ENCODE data around the gene NUF2.

NUF2 gene

DNA sequence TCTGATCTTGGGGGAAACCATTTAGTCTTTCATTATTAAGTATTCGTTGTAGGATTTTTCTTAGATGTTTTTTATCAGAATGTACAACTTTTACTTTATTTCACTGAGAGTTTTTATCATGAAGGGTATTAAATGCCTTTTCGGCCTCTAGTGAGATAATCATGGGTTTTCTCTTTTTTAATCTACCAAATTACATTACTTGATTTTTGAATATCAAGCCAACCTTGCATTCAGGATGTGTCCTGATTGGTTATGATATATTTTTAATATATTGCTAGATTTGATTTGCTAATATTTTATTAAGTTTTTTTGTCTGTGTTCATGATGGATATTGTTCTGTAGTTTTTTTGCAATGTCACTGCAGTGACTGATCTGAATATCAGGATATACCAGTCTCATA is 9.4 kb downstream of the NUF2 start:
- DNase-seq (ENCODE audit: low spot score), result no peak
- Histone ChIP-seq H2BK15ac (ENCODE audit: low read length) (no peak overlapping the region), H3K4me2 (ENCODE audit: insufficient read depth, low read length, poor library complexity, severe bottlenecking) (no peak overlapping the region), H3K79me1 (ENCODE audit: low read depth, low read length) (no peaks in the 10 kb centered on the region), H2AFZ (ENCODE audit: low read length) (no peak overlapping the region), H3K27me3 (ENCODE audit: control insufficient read depth in 3 of 3, insufficient read depth in 3 of 3, low read depth in 1 of 3, low read length in 3 of 3) (no peaks in the 10 kb centered on the region), H2BK120ac (ENCODE audit: low read depth, low read length) (no peak overlapping the region), H3K9ac (ENCODE audit: low read depth, low read length, poor library complexity) (no peak overlapping the region), H4K8ac (ENCODE audit: low read depth, low read length) (no peak overlapping the region), H3K18ac (ENCODE audit: low read length) (no peak overlapping the region), H4K91ac (ENCODE audit: low read depth, low read length, poor library complexity) (no peak overlapping the region), H3K14ac (ENCODE audit: low read length) (no peak overlapping the region), H2BK12ac (ENCODE audit: low read length) (no peak overlapping the region), H3K36me3 (replicated peaks in 1 of 2; ENCODE audit: control insufficient read depth in 2 of 2, insufficient read depth in 2 of 2, low read length in 2 of 2) (peaks cover 11 to 98% of the 10 kb centered on the region in 2 donors), H3K23ac (ENCODE audit: low read depth, low read length, poor library complexity) (no peak overlapping the region), H3K9me3 (replicated peaks in 1 of 2; ENCODE audit: control insufficient read depth in 2 of 2, insufficient read depth in 1 of 2, low read depth in 1 of 2, low read length in 2 of 2) (peaks cover 5 to 21% of the 10 kb centered on the region in 2 donors), H2BK5ac (ENCODE audit: low read length) (no peak overlapping the region), H2AK5ac (ENCODE audit: low read depth, low read length) (no peak overlapping the region), H3K4me3 (ENCODE audit: low read length in 2 of 2) (no peak overlapping the region), H3K27ac (replicated peaks; ENCODE audit: low read length) (no peak overlapping the region), H3K4ac (ENCODE audit: low read length) (no peak overlapping the region), H3K4me1 (ENCODE audit: control insufficient read depth in 2 of 2, insufficient read depth in 1 of 2, low read depth in 1 of 2, low read length in 2 of 2) (no peaks in the 10 kb centered on the region)
- WGBS, 2 donors (ENCODE audit: extremely low coverage in 2 of 2, insufficient read length in 2 of 2, insufficient replicate concordance in 1 of 2), result no CpG with 5 or more reads among the region's 2 CpGs

DNA sequence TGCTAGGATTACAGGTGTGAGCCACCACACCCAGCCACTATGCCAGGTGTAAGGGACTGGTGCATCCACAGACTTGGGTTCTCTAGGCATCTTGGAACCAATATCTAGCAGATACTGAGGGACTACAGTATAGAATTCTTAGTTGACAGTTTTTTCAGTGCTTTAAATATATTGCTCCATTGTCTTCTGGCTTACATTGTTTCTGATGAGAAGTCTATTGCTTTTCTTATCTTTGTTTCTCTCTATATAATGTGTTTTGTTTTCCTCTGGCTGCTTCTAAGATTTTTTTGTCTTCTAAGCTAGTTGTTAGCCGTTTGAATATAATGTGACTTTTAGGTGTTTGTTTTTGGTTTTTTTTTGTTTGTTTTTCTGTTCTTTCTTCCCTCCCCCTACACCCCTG is 13.5 kb downstream of the NUF2 start:
- no peaks in the 10 kb centered on the region for H3K4me1 ChIP-seq (ENCODE audit: control insufficient read depth in 2 of 2, insufficient read depth in 1 of 2, low read depth in 1 of 2, low read length in 2 of 2)
- H3K23ac ChIP-seq (ENCODE audit: low read depth, low read length, poor library complexity), result no peak overlapping the region
- no peak overlapping the region for H3K14ac ChIP-seq (ENCODE audit: low read length)
- no peak overlapping the region for H2BK12ac ChIP-seq (ENCODE audit: low read length)
- no peaks in the 10 kb centered on the region for H3K79me1 ChIP-seq (ENCODE audit: low read depth, low read length)
- peaks cover 0 to 18% of the 10 kb centered on the region in 2 donors for H3K9me3 ChIP-seq (replicated peaks in 1 of 2; ENCODE audit: control insufficient read depth in 2 of 2, insufficient read depth in 1 of 2, low read depth in 1 of 2, low read length in 2 of 2)
- DNase-seq (ENCODE audit: low spot score), result no peak
- H3K9ac ChIP-seq (ENCODE audit: low read depth, low read length, poor library complexity), result no peak overlapping the region
- peaks cover 7 to 98% of the 10 kb centered on the region in 2 donors for H3K36me3 ChIP-seq (replicated peaks in 1 of 2; ENCODE audit: control insufficient read depth in 2 of 2, insufficient read depth in 2 of 2, low read length in 2 of 2)
- no peaks in the 10 kb centered on the region for H3K27me3 ChIP-seq (ENCODE audit: control insufficient read depth in 3 of 3, insufficient read depth in 3 of 3, low read depth in 1 of 3, low read length in 3 of 3)
- no peak overlapping the region for H2BK120ac ChIP-seq (ENCODE audit: low read depth, low read length)
- no peak overlapping the region for H2BK5ac ChIP-seq (ENCODE audit: low read length)
- H3K27ac ChIP-seq (replicated peaks; ENCODE audit: low read length), result no peak overlapping the region
- no peak overlapping the region for H3K4me3 ChIP-seq (ENCODE audit: low read length in 2 of 2)
- no peak overlapping the region for H2BK15ac ChIP-seq (ENCODE audit: low read length)
- H3K4me2 ChIP-seq (ENCODE audit: insufficient read depth, low read length, poor library complexity, severe bottlenecking), result no peak overlapping the region
- no peak overlapping the region for H4K8ac ChIP-seq (ENCODE audit: low read depth, low read length)
- H2AK5ac ChIP-seq (ENCODE audit: low read depth, low read length), result no peak overlapping the region
- H4K91ac ChIP-seq (ENCODE audit: low read depth, low read length, poor library complexity), result no peak overlapping the region
- WGBS, 2 donors (ENCODE audit: extremely low coverage in 2 of 2, insufficient read length in 2 of 2, insufficient replicate concordance in 1 of 2), result no CpG with 5 or more reads among the region's 1 CpG
- no peak overlapping the region for H3K18ac ChIP-seq (ENCODE audit: low read length)
- no peak overlapping the region for H3K4ac ChIP-seq (ENCODE audit: low read length)
- no peak overlapping the region for H2AFZ ChIP-seq (ENCODE audit: low read length)

DNA sequence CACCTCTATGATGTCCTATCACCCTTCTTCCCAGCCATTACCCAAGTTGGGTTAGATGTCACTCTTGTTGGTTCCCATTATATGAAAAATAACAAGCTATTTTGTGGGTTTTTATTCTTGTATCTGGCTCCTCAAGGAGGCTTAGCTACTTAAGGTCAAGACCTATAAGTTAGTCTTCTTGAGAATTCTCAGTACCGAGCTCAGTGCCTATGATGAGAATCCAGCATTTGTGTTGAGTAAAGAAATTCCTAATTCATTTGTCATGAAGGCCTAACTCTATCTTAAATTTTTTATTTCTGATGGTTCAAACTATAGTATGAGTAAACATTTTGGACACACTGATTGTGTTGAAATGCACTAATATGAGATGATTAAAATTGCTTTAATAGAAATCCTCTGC is 15.9 kb downstream of the NUF2 start:
- peaks cover 7 to 95% of the 10 kb centered on the region in 2 donors for H3K36me3 ChIP-seq (replicated peaks in 1 of 2; ENCODE audit: control insufficient read depth in 2 of 2, insufficient read depth in 2 of 2, low read length in 2 of 2)
- no peak for DNase-seq (ENCODE audit: low spot score)
- H3K14ac ChIP-seq (ENCODE audit: low read length), result no peak overlapping the region
- no peak overlapping the region for H3K4ac ChIP-seq (ENCODE audit: low read length)
- no peaks in the 10 kb centered on the region for H3K27me3 ChIP-seq (ENCODE audit: control insufficient read depth in 3 of 3, insufficient read depth in 3 of 3, low read depth in 1 of 3, low read length in 3 of 3)
- no peaks in the 10 kb centered on the region for H3K4me1 ChIP-seq (ENCODE audit: control insufficient read depth in 2 of 2, insufficient read depth in 1 of 2, low read depth in 1 of 2, low read length in 2 of 2)
- no peak overlapping the region for H3K23ac ChIP-seq (ENCODE audit: low read depth, low read length, poor library complexity)
- H2AK5ac ChIP-seq (ENCODE audit: low read depth, low read length), result no peak overlapping the region
- H4K8ac ChIP-seq (ENCODE audit: low read depth, low read length), result no peak overlapping the region
- H2AFZ ChIP-seq (ENCODE audit: low read length), result no peak overlapping the region
- no peak overlapping the region for H3K18ac ChIP-seq (ENCODE audit: low read length)
- no peak overlapping the region for H2BK15ac ChIP-seq (ENCODE audit: low read length)
- no peak overlapping the region for H3K4me3 ChIP-seq (ENCODE audit: low read length in 2 of 2)
- no peak overlapping the region for H3K27ac ChIP-seq (replicated peaks; ENCODE audit: low read length)
- no peak overlapping the region for H2BK12ac ChIP-seq (ENCODE audit: low read length)
- H3K4me2 ChIP-seq (ENCODE audit: insufficient read depth, low read length, poor library complexity, severe bottlenecking), result no peak overlapping the region
- no peak overlapping the region for H4K91ac ChIP-seq (ENCODE audit: low read depth, low read length, poor library complexity)
- H3K9ac ChIP-seq (ENCODE audit: low read depth, low read length, poor library complexity), result no peak overlapping the region
- H3K79me1 ChIP-seq (ENCODE audit: low read depth, low read length), result no peaks in the 10 kb centered on the region
- no CpG with 5 or more reads among the region's 1 CpG for WGBS, 2 donors (ENCODE audit: extremely low coverage in 2 of 2, insufficient read length in 2 of 2, insufficient replicate concordance in 1 of 2)
- H2BK120ac ChIP-seq (ENCODE audit: low read depth, low read length), result no peak overlapping the region
- H3K9me3 ChIP-seq (replicated peaks in 1 of 2; ENCODE audit: control insufficient read depth in 2 of 2, insufficient read depth in 1 of 2, low read depth in 1 of 2, low read length in 2 of 2), result peaks cover 0 to 8% of the 10 kb centered on the region in 2 donors
- H2BK5ac ChIP-seq (ENCODE audit: low read length), result no peak overlapping the region

DNA sequence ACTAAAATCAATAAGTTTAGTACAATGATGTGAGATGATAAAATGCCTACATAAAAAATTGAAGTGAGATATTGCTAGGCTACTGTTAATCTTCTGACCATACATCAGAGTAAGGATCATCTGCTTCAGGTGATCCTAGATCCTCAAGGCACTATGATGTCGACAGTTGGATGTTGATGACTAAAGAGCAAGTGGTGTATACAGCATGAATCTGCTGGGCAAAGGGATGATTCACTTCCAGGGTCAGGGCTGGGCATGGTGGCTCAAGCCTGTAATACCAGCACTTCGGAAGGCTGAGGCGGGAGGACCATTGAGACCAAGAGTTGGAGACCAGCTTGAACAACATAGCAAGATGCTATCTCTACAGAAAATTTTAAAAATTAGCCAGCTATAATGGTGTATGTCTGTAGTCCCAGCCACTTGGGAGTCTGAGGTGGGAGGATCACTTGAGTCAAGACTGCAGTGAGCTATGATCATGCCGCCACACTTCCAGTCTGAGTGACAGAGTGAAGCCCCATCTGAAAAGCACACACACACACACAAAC is 24.6 kb downstream of the NUF2 start:
- H2AFZ ChIP-seq (ENCODE audit: low read length), result no peak overlapping the region
- peaks cover 5 to 95% of the 10 kb centered on the region in 2 donors for H3K36me3 ChIP-seq (replicated peaks in 1 of 2; ENCODE audit: control insufficient read depth in 2 of 2, insufficient read depth in 2 of 2, low read length in 2 of 2)
- no peaks in the 10 kb centered on the region for H3K79me1 ChIP-seq (ENCODE audit: low read depth, low read length)
- H4K91ac ChIP-seq (ENCODE audit: low read depth, low read length, poor library complexity), result no peak overlapping the region
- no peak overlapping the region for H3K9ac ChIP-seq (ENCODE audit: low read depth, low read length, poor library complexity)
- no peak overlapping the region for H2BK120ac ChIP-seq (ENCODE audit: low read depth, low read length)
- H3K4me1 ChIP-seq (ENCODE audit: control insufficient read depth in 2 of 2, insufficient read depth in 1 of 2, low read depth in 1 of 2, low read length in 2 of 2), result no peaks in the 10 kb centered on the region
- H2AK5ac ChIP-seq (ENCODE audit: low read depth, low read length), result no peak overlapping the region
- no peak overlapping the region for H3K4ac ChIP-seq (ENCODE audit: low read length)
- H2BK5ac ChIP-seq (ENCODE audit: low read length), result no peak overlapping the region
- no CpG with 5 or more reads among the region's 4 CpGs for WGBS, 2 donors (ENCODE audit: extremely low coverage in 2 of 2, insufficient read length in 2 of 2, insufficient replicate concordance in 1 of 2)
- H3K14ac ChIP-seq (ENCODE audit: low read length), result no peak overlapping the region
- no peak for DNase-seq (ENCODE audit: low spot score)
- H2BK15ac ChIP-seq (ENCODE audit: low read length), result no peak overlapping the region
- no peaks in the 10 kb centered on the region for H3K27me3 ChIP-seq (ENCODE audit: control insufficient read depth in 3 of 3, insufficient read depth in 3 of 3, low read depth in 1 of 3, low read length in 3 of 3)
- no peak overlapping the region for H2BK12ac ChIP-seq (ENCODE audit: low read length)
- H3K23ac ChIP-seq (ENCODE audit: low read depth, low read length, poor library complexity), result no peak overlapping the region
- no peak overlapping the region for H3K27ac ChIP-seq (replicated peaks; ENCODE audit: low read length)
- H3K4me3 ChIP-seq (ENCODE audit: low read length in 2 of 2), result no peak overlapping the region
- no peaks in the 10 kb centered on the region for H3K9me3 ChIP-seq (replicated peaks in 1 of 2; ENCODE audit: control insufficient read depth in 2 of 2, insufficient read depth in 1 of 2, low read depth in 1 of 2, low read length in 2 of 2)
- H3K4me2 ChIP-seq (ENCODE audit: insufficient read depth, low read length, poor library complexity, severe bottlenecking), result no peak overlapping the region
- H4K8ac ChIP-seq (ENCODE audit: low read depth, low read length), result no peak overlapping the region
- H3K18ac ChIP-seq (ENCODE audit: low read length), result no peak overlapping the region
